ENCODE data around the gene AK2. TPM values are rescaled to one million over a fixed set of nuclear protein-coding genes. Genes with fewer than 3 reads are reported as not detected.

AK2 gene
- total and polyA plus RNA-seq, 7 donors = 79.6 to 202 (median 139) TPM

DNA sequence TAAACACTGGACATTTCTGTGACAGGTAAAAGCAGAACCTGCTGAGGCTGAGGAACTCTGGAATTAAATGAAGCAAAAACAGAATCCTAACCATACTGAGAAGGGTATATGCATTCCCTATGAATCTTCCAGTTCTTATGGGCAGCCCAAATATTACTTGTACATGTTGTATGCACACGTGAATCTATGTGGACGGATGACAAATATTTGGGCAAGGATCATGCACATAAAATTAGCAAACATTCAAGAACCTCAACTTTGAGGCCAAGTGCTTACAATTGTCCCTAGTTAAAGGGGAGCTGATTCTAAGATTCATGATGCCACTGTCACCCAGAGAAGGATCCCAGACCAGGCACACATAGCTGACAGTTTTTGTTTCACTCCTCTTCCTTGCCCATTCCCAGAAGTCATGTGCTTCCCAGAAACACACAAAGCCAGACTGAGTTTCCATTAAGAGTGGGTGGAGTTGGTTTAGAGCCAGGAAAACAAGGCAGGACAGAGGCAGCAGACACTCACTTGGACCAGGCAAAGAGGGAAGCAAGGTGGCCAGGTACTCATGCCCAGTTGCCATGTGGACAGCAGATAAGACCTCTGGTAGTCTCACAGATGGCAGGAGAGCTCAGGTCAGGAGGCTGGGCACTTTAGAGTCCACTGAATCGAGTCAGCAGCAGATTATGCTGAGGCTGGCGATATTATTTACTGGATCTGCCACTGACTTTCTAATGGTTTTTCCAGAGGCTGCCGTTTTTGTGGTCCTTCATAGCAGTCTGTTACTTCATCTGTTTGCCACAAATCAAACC is 25.6 kb downstream of the AK2 start:
- peaks cover 10 to 49% (median 21%) of the 10 kb centered on the region in 4 donors for H3K36me3 ChIP-seq
- TF ChIP-seq POLR2AphosphoS5 (IDR thresholded peaks at IDR 0.05) (peak; percentile 40 to 94 (median 69)), EP300 (IDR thresholded peaks at IDR 0.05) (peak in 2 of 4 donors; percentile 54 to 78), POLR2A (IDR thresholded peaks at IDR 0.05) (no peak)
- TF ChIP-seq, protein P1, sequence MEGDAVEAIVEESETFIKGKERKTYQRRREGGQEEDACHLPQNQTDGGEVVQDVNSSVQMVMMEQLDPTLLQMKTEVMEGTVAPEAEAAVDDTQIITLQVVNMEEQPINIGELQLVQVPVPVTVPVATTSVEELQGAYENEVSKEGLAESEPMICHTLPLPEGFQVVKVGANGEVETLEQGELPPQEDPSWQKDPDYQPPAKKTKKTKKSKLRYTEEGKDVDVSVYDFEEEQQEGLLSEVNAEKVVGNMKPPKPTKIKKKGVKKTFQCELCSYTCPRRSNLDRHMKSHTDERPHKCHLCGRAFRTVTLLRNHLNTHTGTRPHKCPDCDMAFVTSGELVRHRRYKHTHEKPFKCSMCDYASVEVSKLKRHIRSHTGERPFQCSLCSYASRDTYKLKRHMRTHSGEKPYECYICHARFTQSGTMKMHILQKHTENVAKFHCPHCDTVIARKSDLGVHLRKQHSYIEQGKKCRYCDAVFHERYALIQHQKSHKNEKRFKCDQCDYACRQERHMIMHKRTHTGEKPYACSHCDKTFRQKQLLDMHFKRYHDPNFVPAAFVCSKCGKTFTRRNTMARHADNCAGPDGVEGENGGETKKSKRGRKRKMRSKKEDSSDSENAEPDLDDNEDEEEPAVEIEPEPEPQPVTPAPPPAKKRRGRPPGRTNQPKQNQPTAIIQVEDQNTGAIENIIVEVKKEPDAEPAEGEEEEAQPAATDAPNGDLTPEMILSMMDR (IDR thresholded peaks at IDR 0.05) = no peak
- H3K27me3 ChIP-seq = no peaks in the 10 kb centered on the region
- H3K4me3 ChIP-seq = no peak overlapping the region
- peak; percentile 78 for DNase-seq
- intact Hi-C loops (cut with DNase I) = no loop called here
- 62 to 64% methylated on average over 5 of the region's 5 CpGs for WGBS, 2 donors
- H3K27ac ChIP-seq = peak overlapping the region; percentile 63 to 80 (median 75)
- H3K4me1 ChIP-seq = peaks cover 0 to 45% (median 27%) of the 10 kb centered on the region in 4 donors
- no peaks in the 10 kb centered on the region for H3K9me3 ChIP-seq

DNA sequence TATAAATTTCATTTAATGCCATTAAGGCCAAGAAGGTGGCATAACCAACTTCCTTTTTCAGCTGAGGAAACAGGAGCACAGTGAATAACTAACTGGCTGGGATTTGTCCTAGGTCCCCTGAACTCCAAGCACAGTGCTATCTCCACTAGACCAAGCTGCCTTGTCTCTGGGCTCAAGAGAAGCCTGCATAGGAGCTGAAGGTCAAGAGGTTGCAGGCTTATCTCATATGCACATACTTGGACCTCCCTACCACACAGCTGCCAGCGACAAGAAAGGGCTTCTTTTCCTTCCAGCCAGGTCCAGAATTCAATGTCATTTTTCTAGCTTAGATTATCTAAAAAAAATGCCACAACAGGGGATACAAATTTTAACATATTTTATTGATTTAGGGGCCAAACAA is 27.1 kb downstream of the AK2 start:
- peaks cover 0 to 45% (median 27%) of the 10 kb centered on the region in 4 donors for H3K4me1 ChIP-seq
- TF ChIP-seq POLR2AphosphoS5 (IDR thresholded peaks at IDR 0.05) (no peak), EP300 (IDR thresholded peaks at IDR 0.05) (no peak), POLR2A (IDR thresholded peaks at IDR 0.05) (no peak)
- TF ChIP-seq, protein P1 (IDR thresholded peaks at IDR 0.05) = no peak
- H3K36me3 ChIP-seq = peaks cover 10 to 47% (median 21%) of the 10 kb centered on the region in 4 donors
- intact Hi-C loops (cut with DNase I) = loop anchor here (5.0 kb wide), 2 partner anchors 42 to 77 kb away; no protein-coding TSS in a partner anchor
- DNase-seq = no peak
- no peaks in the 10 kb centered on the region for H3K27me3 ChIP-seq
- WGBS, 2 donors = 71 to 82% methylated on average over 1 of the region's 1 CpG
- H3K9me3 ChIP-seq = no peaks in the 10 kb centered on the region
- peak overlapping the region in 3 of 4 donors; percentile 8 to 31 (median 9) for H3K27ac ChIP-seq
- no peak overlapping the region for H3K4me3 ChIP-seq

DNA sequence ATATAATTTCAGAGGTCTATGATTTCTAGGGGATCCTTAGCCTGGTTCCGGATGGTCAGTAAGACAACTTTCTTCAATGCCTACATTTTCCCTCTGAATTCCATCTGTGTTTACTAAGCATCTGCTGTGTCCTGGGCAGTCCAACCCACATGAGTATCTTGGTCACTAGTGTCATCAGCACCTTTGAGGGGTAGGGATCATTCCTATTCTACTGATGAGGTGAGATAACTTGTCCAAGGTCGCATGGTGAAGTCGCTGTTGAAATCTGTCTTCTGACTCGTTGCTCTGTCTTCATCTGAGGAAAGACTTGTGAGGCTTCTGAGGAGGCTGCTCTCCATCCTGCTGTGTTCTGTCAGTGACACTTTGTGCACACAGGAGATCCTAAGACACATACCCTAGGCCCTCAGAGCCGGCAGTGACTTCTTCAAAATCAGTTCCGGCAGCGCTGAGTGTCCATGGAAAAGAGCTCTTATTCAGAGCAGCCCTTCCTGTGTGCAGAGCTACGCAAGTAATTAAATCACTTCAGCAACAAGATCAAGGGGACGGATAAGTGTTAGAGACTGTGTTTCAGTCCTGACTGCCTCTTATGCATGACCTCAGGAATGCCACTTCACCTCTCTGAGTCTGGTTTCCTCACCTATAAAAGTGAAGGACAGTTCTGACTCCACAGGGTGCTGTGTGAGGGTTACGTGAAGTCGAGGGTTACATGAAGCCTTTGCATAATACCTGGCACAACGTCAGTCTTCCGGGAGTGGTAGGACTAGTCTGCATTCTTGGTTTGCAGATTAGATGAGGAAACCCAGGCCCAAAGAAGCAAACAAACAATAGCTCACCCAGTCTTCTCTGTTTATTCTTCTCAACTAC is 28.4 kb downstream of the AK2 start:
- no peaks in the 10 kb centered on the region for H3K9me3 ChIP-seq
- no peaks in the 10 kb centered on the region for H3K27me3 ChIP-seq
- peak overlapping the region in 2 of 4 donors; percentile 8 to 31 for H3K27ac ChIP-seq
- no peak for DNase-seq
- intact Hi-C loops (cut with DNase I) = loop anchor here (5.0 kb wide), 2 partner anchors 41 to 76 kb away; no protein-coding TSS in a partner anchor
- peaks cover 0 to 45% (median 27%) of the 10 kb centered on the region in 4 donors for H3K4me1 ChIP-seq
- peaks cover 8 to 35% (median 14%) of the 10 kb centered on the region in 4 donors for H3K36me3 ChIP-seq
- H3K4me3 ChIP-seq = no peak overlapping the region
- WGBS, 2 donors = 74 to 83% methylated on average over 13 of the region's 13 CpGs
- no peak for TF ChIP-seq POLR2AphosphoS5 (IDR thresholded peaks at IDR 0.05)
- TF ChIP-seq, protein P1 (IDR thresholded peaks at IDR 0.05) = no peak
- TF ChIP-seq EP300 (IDR thresholded peaks at IDR 0.05) = no peak
- no peak for TF ChIP-seq POLR2A (IDR thresholded peaks at IDR 0.05)

DNA sequence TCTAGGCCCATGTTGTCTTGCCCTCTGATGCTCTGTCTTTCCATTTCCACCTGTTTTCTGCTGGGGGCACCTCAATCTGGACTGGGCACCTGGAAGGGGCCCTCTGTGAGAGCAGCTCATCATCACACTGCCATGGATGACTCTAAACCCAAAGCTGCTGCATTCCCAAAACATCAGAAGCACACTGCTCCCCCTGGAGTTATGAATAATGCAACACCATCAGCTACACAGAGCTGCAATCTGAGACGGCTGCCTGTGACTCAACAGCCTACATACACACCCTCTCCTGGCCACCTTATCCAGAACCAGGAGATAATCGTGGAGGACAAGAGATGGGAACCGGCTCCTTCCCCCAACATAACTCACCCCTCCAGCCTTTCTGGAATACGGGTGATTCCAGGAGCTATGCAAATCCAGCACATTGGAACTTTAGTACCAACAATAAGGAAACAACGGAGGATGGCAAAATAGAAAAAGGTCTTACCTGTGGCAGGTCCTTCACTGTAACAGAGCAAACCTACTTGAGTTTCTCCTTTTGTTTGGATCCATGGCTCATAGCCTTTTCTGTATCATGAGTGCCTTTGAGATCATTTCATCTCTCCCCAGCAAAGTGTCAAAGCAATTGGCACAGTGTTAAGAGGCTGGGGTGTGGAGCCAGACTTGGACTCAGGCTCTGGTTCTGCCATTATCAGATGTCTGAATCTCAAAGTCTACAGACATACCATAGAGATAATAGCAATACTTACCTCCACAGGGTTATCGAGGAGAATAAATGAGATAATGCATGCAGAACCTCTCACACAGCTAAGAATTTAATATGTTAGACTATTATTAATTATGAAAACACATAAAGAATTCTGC is 29.3 kb downstream of the AK2 start:
- H3K4me3 ChIP-seq = no peak overlapping the region
- no peak overlapping the region for H3K27ac ChIP-seq
- peaks cover 0 to 26% (median 8%) of the 10 kb centered on the region in 4 donors for H3K36me3 ChIP-seq
- no peaks in the 10 kb centered on the region for H3K27me3 ChIP-seq
- intact Hi-C loops (cut with DNase I) = loop anchor here (5.0 kb wide), 2 partner anchors 40 to 75 kb away; no protein-coding TSS in a partner anchor
- 43 to 67% methylated on average over 6 of the region's 6 CpGs for whole genome bisulfite sequencing, 2 donors
- TF ChIP-seq, protein P1 (IDR thresholded peaks at IDR 0.05) = peak in 2 of 4 experiments; percentile 20 to 25
- TF ChIP-seq POLR2A (IDR thresholded peaks at IDR 0.05) = no peak
- no peaks in the 10 kb centered on the region for H3K9me3 ChIP-seq
- DNase-seq = no peak
- H3K4me1 ChIP-seq = peaks cover 0 to 42% (median 26%) of the 10 kb centered on the region in 4 donors

Measured in sigmoid colon (tissue), 7 donors.